ENCODE data around the gene CNOT4.

The CNOT4 gene

GRCh38 chr7:135509839-135510591, at the start of gene CNOT4:
CNOT4 (minus strand) TSS chr7:135510102; CDS start chr7:135438331, 71,771 bp downstream.
- peak; percentile 95 to 96 for DNase-seq (ENCODE audit: low read depth in 2 of 2)

- DNase-seq (ENCODE audit: low read depth in 2 of 2): no peak
These were observed 49.0 kb upstream of the CNOT4 start for GRCh38 chr7:135558881-135559280.

DNA sequence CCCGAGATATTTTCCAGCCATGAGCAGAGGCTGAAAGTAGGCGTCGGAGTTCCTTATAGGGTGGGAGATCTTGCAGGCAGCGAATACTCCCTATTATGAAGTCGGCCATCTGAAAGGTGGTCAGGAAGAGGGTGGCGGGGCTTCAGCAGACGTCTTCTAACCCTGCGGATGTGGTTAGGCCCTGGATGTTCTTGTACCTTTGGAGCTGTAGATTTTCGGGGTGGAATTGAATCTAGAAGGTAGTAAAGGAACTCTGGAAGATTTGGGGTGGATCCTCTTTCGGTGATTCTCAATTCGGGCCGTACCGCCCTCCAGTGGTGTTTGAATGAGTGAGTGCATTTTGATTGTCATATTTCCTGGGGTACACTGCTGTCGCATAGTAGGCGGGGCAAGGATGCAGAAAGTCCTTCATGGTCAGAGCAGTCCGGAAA, 48.5 kb upstream of the CNOT4 start:
- peak; percentile 34 to 42 for DNase-seq (ENCODE audit: low read depth in 2 of 2)

DNA sequence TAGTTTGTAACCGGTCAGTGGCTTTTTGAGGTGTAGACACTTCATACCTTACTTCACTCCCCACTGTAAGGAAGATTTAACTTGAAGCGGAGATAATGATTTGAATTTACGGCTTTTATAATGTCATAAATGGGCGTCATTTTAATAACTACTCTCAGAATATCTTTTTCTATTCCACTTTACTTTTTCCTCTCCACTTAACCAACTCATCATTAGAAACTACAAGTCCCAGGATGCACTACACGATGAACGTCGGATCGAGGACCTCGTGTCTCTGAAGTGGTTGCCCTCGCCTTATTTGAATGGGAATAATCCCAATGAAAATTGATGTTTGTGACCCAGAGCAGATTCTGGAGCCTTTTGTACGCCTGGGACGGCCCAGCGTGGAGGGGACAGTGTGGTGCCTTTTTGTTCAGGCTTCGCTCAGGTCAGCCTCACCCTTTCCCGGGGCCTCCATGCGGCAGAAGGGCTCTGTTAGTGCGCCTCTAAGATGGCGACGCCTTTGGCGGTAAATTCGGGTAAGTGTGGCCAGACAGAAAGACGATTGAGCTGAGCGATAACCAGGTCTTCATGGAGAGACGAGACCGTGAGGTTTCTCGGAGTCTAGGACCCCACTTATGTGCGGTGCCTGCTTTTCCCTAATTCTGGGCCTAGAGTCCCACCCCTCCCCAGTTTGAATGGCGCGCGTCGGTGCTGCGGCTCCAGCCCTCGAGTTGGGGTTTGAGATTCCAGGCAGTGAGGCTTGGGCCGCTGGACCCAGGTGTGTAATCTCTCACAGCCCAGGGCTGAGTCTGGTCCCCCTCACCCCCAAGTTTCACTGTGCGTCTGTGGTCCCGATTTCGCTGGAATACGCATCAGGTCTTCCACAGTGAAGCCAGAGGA, 47.8 kb upstream of the CNOT4 start, which contains the start of gene NUP205:
NUP205 (plus strand) TSS at position 463 of the 882 bp plus-strand sequence; CDS start at position 491, 28 bp downstream.
- peak; percentile 46 to 48 for DNase-seq (ENCODE audit: low read depth in 2 of 2)

DNA sequence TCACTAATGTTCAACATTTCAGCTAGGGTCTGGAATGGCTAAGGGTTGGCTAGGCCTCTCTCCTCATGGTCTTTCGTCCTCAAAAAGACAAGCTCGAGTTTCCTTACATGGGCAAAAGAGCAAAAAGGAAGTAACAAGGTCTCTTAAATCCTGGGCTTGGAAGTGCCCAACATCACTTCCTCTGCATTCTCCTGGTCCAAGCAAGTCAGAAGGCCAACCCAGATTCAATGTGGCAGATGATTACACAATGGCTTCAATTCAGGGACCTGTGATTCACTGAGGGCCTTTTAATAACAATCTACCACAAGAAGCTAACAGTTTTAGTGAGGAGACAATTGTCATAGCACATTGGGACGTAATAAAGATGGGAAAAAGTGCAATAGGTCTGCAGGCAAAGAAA, 43.4 kb upstream of the CNOT4 start:
- DNase-seq (ENCODE audit: low read depth in 2 of 2): no peak

DNA sequence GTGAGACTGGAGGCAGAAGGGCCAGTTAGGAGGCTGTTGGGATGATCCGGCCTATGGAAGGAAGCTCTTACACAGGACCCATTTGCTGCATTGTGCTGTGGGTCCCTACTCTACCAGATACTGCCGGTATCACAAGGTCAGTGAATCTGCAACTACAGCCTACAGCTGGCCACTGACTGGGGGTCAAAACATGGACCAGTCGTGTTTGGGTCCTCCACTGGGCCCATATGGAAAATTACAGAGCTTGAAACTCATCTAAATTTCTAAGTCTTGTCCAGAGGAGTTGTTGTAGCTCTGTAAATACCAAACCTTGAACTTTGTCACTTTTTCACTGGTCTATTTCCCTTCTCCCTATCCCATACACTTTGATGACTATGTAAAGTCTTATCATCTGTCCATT, 42.2 kb upstream of the CNOT4 start:
- no peak for DNase-seq (ENCODE audit: low read depth in 2 of 2)

- DNase-seq (ENCODE audit: low read depth in 2 of 2): no peak
These were observed 40.3 kb upstream of the CNOT4 start for GRCh38 chr7:135550196-135550595.

GRCh38 chr7:135541029-135541428, 31.1 kb upstream of the CNOT4 start:
- no peak for DNase-seq (ENCODE audit: low read depth in 2 of 2)

DNA sequence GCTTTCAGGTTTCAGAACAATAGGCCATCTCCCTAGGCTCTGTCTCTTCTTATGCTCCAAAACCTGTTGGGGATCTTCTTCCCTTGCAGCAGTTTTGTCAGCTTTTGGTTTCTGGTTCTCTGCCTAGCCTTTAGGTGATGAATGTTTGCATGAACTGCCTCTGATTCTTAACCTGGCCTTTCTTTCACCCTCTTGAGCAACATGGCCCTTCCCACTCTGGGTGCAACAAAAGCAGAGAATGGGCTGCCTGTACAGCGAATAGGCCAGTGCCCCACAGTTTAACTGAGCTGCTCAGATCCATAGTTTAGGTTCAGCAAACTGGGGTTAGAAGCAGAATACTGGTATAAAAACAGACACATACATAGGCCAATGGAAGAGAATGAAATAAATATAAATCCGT, 29.7 kb upstream of the CNOT4 start:
- DNase-seq (ENCODE audit: low read depth in 2 of 2): no peak

- DNase-seq (ENCODE audit: low read depth in 2 of 2): no peak
These were observed 28.5 kb upstream of the CNOT4 start for GRCh38 chr7:135538376-135538775.

DNA sequence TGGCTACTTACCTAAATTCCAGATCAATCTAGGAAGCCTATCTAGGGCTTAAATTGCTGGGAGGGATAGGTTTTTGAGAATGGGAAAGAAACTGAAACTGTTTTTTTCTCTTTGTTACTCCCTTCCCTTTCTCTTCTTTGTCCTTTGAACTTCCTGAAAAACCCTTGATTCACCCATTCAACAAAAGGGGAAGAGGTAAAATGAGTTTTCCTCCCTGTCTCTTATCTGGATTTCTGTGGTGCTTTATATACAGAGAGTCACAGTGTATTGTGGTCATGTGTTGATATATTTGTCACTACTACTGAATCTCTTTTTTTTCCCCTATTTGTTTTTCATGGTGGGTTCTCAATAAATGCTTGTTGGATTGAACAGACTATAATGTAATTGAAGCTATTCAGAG, 28.0 kb upstream of the CNOT4 start:
- DNase-seq (ENCODE audit: low read depth in 2 of 2): no peak

- no peak for DNase-seq (ENCODE audit: low read depth in 2 of 2)
These were observed 27.6 kb upstream of the CNOT4 start for GRCh38 chr7:135537453-135537852.

DNA sequence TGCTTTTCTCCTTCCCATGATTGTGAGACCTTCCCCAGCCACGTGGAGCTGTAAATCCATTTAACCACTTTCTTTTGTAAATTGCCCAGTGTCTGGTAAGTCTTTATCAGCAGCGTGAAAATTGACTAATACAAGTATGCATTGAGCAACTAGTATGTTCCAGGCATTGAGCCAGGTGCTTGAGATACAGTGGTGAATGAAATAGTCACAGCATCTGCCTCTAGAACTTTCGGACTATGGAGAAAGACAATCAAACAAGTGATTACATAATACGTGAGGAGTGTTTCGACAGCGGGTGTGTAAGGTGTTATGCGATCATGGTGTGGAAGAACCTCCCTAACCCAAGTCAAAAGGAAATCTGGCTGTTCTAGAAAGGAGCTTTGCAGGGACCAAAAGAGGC, 26.2 kb upstream of the CNOT4 start:
- no peak for DNase-seq (ENCODE audit: low read depth in 2 of 2)

GRCh38 chr7:135527025-135527424, 17.1 kb upstream of the CNOT4 start:
- DNase-seq (ENCODE audit: low read depth in 2 of 2): no peak

GRCh38 chr7:135525426-135525825, 15.5 kb upstream of the CNOT4 start:
- no peak for DNase-seq (ENCODE audit: low read depth in 2 of 2)

GRCh38 chr7:135523146-135523545, 13.2 kb upstream of the CNOT4 start:
- DNase-seq (ENCODE audit: low read depth in 2 of 2): no peak

- DNase-seq (ENCODE audit: low read depth in 2 of 2): no peak
These were observed 12.6 kb upstream of the CNOT4 start for GRCh38 chr7:135522509-135522908.

DNA sequence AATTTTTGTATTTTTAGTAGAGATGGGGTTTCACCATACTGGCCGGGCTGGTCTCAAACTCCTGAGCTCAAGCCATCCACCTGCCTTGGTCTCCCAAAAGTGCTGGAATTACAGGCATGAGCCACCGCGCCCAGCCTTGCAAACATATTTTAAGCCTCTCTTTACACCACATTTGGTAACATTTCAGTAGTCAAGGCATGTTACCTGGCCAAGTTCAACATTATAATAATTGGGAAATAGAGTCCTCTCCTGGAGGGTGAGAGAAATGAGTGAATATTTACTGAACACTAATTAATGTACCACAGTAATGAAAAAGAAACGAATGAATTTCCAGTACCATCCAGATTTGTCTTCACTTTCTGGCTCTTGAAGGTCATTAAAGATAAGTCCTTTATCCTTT, 10.0 kb upstream of the CNOT4 start:
- no peak for DNase-seq (ENCODE audit: low read depth in 2 of 2)

DNA sequence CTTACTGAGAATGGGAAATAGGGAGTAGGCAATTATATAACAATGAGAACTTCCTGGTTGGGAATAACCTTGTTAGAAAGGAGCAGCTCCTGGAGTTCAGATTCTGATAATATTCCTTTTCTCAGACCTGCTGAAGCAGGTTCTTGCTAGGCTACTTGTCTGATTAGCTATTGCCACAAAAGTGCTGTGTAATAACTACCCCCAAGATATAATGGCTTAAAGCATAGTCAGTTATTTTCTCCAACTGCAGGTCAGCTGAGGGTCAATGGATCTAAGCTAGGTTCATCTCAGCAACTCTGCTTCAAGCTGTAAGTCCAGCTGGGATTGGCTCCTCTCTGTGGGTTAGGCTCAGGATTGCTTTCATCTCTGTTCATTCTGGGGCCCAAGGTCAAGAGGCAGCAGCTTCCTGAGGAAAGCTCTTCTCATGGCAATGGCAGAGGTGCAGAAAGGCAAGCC, 9.4 kb upstream of the CNOT4 start:
- DNase-seq (ENCODE audit: low read depth in 2 of 2): no peak

- no peak for DNase-seq (ENCODE audit: low read depth in 2 of 2)
These were observed 8.8 kb upstream of the CNOT4 start for GRCh38 chr7:135518748-135519147.

GRCh38 chr7:135517060-135517459, 7.2 kb upstream of the CNOT4 start:
- no peak for DNase-seq (ENCODE audit: low read depth in 2 of 2)

- no peak for DNase-seq (ENCODE audit: low read depth in 2 of 2)
These were observed 5.0 kb upstream of the CNOT4 start for GRCh38 chr7:135514856-135515255.

Data from stimulated activated CD8-positive, alpha-beta memory T cell treated with anti-CD3 and anti-CD28 coated beads, Interleukin-2, amount 100 ng/mL, for 48 hours (primary cell).